Activated T-helper 2 cell treated with anti-CD3 and anti-CD28 coated beads, Interferon-gamma antibody, Interleukin-2, Interleukin-4, amounts not matched to agents 10 μg/mL and 5 μg/mL and 100 μg/mL, durations not matched to agents 14 hours and 24 hours and 36 hours (primary cell): ENCODE results near the gene SLC22A15. TPM values are rescaled to one million over a fixed set of nuclear protein-coding genes. Genes with fewer than 3 reads are reported as not detected.

Experiments
- DNase-seq: peaks from one replicate; pipeline ENCODE4 v3.0.0; 2021; ENCODE audit warnings: low spot score
- H3K27ac Mint-ChIP-seq: one replicate; pipeline ENCODE4 v1.8.0; 2021; ENCODE audit warnings: mixed read lengths
- H3K27me3 Mint-ChIP-seq: one replicate; pipeline ENCODE4 v1.8.0; 2021; ENCODE audit warnings: low read depth, mixed read lengths
- H3K36me3 Mint-ChIP-seq: one replicate; pipeline ENCODE4 v1.8.0; 2021; ENCODE audit warnings: low read depth, mixed read lengths
- H3K4me1 Mint-ChIP-seq: one replicate; pipeline ENCODE4 v1.8.0; 2021; ENCODE audit warnings: low read depth, mixed read lengths
- H3K4me3 Mint-ChIP-seq: one replicate; pipeline ENCODE4 v1.8.0; 2021; ENCODE audit warnings: low read depth, mild to moderate bottlenecking, moderate library complexity, mixed read lengths
- H3K9me3 Mint-ChIP-seq: one replicate; pipeline ENCODE4 v1.8.0; 2021; ENCODE audit warnings: mixed read lengths
- intact Hi-C: fragments of 100-400 bp; cut with micrococcal nuclease; formaldehyde crosslinking; loops from one replicate; pipeline ENCODE4 v1.15.1; 2023
- total RNA-seq: library from RNA; stranded (reverse); gene quantifications from 2 replicates; pipeline ENCODE4 v1.2.3, GENCODE V29; 2022

The SLC22A15 gene
- total RNA-seq, 1 donor from 2014 or later = 0.52 TPM

DNA sequence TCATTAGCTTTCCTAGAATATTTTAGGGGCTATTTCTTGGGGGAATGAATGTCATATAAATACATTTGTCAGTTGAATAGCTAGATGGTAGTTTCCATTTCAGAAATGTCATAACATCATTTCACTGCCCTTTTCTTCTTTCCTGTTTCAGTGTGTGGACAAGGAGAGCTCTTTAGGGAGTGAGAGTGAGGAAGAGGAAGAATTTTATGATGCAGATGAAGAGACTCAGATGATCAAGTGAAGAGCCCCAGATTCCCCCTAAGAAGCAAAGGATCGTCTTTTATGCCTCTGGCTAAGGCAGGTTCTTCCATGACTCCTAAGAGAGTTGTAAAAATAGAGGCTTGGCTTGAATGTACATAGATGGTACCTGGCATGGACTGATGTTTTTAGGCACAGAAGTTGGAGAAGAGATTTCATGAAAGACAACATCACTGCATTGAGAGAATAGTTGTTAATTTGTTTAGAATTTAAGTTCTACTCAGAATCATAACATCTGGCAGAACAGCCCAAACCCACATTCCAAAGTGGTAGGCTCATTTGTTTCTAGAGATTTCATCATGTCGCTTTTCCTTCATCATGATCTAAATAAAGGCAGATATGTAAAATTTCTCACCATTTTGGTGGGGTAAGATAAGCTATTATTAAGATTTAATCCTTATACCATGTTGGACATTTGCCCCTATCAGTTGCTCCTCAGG lies 90.7 kb downstream of the SLC22A15 start:
- Mint-ChIP-seq H3K36me3 (no peaks in the 10 kb centered on the region), H3K4me1 (no peaks in the 10 kb centered on the region), H3K4me3 (no peak overlapping the region), H3K9me3 (no peaks in the 10 kb centered on the region), H3K27me3 (peaks cover 18% of the 10 kb centered on the region), H3K27ac (no peak overlapping the region)
- intact Hi-C loops = no loop called here
- DNase-seq = no peak

GRCh38 chr1:116067566-116067890 lies 91.2 kb downstream of the SLC22A15 start:
- Mint-ChIP-seq H3K27ac (no peak overlapping the region), H3K4me3 (no peak overlapping the region), H3K36me3 (no peaks in the 10 kb centered on the region), H3K27me3 (peaks cover 18% of the 10 kb centered on the region), H3K9me3 (no peaks in the 10 kb centered on the region), H3K4me1 (no peaks in the 10 kb centered on the region)
- intact Hi-C loops = no loop called here
- no peak for DNase-seq

- DNase-seq = no peak
- H3K4me3 Mint-ChIP-seq = no peak overlapping the region
- no peaks in the 10 kb centered on the region for H3K9me3 Mint-ChIP-seq
- H3K4me1 Mint-ChIP-seq = no peaks in the 10 kb centered on the region
- H3K27ac Mint-ChIP-seq = no peak overlapping the region
- H3K27me3 Mint-ChIP-seq = peaks cover 11% of the 10 kb centered on the region
- H3K36me3 Mint-ChIP-seq = no peaks in the 10 kb centered on the region
- intact Hi-C loops = no loop called here
Measured at GRCh38 chr1:116075575-116075974, 99.3 kb downstream of the SLC22A15 start.

GRCh38 chr1:116075990-116076389 lies 99.7 kb downstream of the SLC22A15 start:
- Mint-ChIP-seq H3K27me3 (peaks cover 15% of the 10 kb centered on the region), H3K9me3 (no peaks in the 10 kb centered on the region), H3K4me3 (no peak overlapping the region), H3K27ac (no peak overlapping the region), H3K4me1 (no peaks in the 10 kb centered on the region), H3K36me3 (no peaks in the 10 kb centered on the region)
- intact Hi-C loops = no loop called here
- DNase-seq = no peak

- Mint-ChIP-seq H3K9me3 (no peaks in the 10 kb centered on the region), H3K27ac (no peak overlapping the region), H3K4me3 (no peak overlapping the region), H3K36me3 (no peaks in the 10 kb centered on the region), H3K4me1 (no peaks in the 10 kb centered on the region), H3K27me3 (peaks cover 13% of the 10 kb centered on the region)
- no peak for DNase-seq
- intact Hi-C loops = no loop called here
Measured at GRCh38 chr1:116076831-116077230, 100.5 kb downstream of the SLC22A15 start.

DNA sequence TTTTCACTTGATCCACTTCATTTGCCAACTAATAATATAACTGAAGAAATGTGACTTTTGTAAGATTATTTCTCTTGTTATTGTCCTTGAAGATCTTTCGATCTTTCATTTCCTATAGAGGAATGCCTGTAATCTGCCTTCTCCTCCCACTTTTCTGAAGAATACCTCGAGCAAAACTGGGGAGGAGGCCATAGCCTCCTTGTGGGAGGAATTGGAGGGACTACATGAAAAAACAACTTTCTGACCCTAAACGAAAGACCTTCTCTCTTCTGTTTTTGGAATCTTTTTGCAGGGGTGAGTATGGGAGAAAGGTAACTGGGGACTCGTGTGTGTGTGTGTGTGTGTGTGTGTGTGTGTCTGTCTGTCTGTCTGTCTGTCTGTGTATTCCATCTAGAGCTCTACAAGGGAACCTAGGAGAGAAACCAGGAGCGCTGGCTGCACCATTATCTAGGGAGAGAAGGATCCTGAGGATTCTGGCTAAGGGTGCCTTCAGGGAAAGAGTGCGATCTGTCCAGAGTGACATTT lies 102.4 kb downstream of the SLC22A15 start:
- Mint-ChIP-seq H3K4me1 (no peaks in the 10 kb centered on the region), H3K4me3 (no peak overlapping the region), H3K27me3 (peaks cover 16% of the 10 kb centered on the region), H3K9me3 (no peaks in the 10 kb centered on the region), H3K27ac (no peak overlapping the region), H3K36me3 (no peaks in the 10 kb centered on the region)
- intact Hi-C loops = no loop called here
- DNase-seq = no peak

GRCh38 chr1:116087628-116088027 lies 111.3 kb downstream of the SLC22A15 start:
- H3K4me3 Mint-ChIP-seq = no peak overlapping the region
- H3K9me3 Mint-ChIP-seq = peaks cover 14% of the 10 kb centered on the region
- no peak for DNase-seq
- H3K27me3 Mint-ChIP-seq = peaks cover 17% of the 10 kb centered on the region
- H3K36me3 Mint-ChIP-seq = no peaks in the 10 kb centered on the region
- intact Hi-C loops = no loop called here
- H3K4me1 Mint-ChIP-seq = no peaks in the 10 kb centered on the region
- H3K27ac Mint-ChIP-seq = no peak overlapping the region

DNA sequence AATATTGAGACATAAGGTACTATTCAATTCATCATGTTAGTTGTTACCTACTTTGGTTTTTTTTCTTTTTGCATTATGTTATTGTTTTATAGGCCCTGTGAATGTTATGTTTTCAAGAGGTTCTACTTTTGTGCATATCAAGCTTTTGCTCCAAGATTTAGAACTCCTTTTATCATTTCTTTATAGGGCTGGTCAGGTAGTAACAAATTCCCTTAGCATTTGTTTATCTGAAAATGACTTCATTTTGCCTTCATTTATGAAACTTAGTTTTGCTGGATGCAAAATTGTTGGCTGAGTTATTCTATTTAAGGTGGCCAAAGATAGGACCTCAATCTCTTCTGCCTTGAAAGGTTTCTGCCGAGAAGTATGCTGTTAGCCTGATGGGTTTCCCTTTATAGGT lies 113.6 kb downstream of the SLC22A15 start:
- no peaks in the 10 kb centered on the region for H3K36me3 Mint-ChIP-seq
- no peak overlapping the region for H3K4me3 Mint-ChIP-seq
- intact Hi-C loops = no loop called here
- H3K27ac Mint-ChIP-seq = no peak overlapping the region
- no peaks in the 10 kb centered on the region for H3K4me1 Mint-ChIP-seq
- DNase-seq = no peak
- H3K27me3 Mint-ChIP-seq = peaks cover 16% of the 10 kb centered on the region
- H3K9me3 Mint-ChIP-seq = peaks cover 14% of the 10 kb centered on the region

GRCh38 chr1:116091083-116091482 lies 114.8 kb downstream of the SLC22A15 start:
- peaks cover 17% of the 10 kb centered on the region for H3K9me3 Mint-ChIP-seq
- DNase-seq = no peak
- H3K4me3 Mint-ChIP-seq = no peak overlapping the region
- no peaks in the 10 kb centered on the region for H3K4me1 Mint-ChIP-seq
- H3K36me3 Mint-ChIP-seq = no peaks in the 10 kb centered on the region
- peaks cover 15% of the 10 kb centered on the region for H3K27me3 Mint-ChIP-seq
- no peak overlapping the region for H3K27ac Mint-ChIP-seq
- intact Hi-C loops = no loop called here

DNA sequence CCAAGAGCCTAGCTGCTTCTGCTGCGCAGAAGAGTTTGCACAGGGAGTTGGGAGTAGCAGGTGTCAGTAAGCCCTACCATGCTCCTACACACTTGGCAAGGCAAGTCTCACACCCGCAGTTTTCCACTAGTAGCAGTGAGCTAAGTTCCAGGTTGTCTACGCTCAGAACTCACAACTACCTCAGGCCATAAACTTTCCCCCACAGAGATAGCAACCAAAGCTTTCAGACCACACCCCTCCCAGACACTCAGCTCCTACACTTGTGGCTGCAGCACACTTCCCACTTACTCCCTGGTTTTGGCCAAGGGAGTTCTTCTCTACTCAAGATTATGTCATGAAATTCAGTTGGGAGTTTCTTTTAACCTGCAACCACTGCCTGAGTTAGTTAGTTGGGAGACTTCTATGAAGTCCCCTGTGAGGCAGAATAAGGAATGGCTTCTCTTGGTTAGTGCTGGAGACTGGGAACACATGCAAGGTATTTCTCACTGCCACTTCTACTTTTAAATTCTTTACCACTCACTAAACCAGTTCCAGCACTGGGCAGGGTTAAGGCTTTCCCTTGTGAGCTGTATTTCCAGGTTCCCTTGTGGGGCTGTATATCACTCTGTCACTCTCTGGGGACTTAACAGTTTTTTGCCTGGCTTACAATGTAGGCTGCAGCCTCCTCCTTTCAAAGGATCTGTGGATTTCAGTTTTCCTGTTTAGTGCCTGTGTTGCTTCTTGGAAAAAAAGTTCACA lies 116.6 kb downstream of the SLC22A15 start:
- H3K4me3 Mint-ChIP-seq = no peak overlapping the region
- peaks cover 12% of the 10 kb centered on the region for H3K27me3 Mint-ChIP-seq
- no peaks in the 10 kb centered on the region for H3K4me1 Mint-ChIP-seq
- intact Hi-C loops = no loop called here
- DNase-seq = no peak
- no peak overlapping the region for H3K27ac Mint-ChIP-seq
- peaks cover 21% of the 10 kb centered on the region for H3K9me3 Mint-ChIP-seq
- H3K36me3 Mint-ChIP-seq = no peaks in the 10 kb centered on the region

DNA sequence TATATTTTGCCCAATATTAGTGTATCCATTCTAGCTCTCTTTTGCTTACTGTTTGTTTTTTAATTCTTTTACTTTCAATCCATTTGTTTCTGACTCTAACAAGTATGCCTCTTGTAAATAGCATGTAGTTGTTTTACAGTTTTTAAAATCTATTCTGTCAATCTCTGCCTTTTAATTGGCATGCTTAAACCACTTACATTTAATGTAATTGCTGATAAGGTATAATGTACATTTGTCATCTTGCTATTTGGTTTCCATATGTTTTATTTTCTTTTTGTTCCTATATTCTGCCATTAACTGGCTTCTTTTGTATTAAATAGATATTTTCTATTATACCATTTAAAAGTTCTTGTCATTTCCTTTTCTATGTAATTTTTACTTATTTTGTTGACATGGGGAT lies 118.7 kb downstream of the SLC22A15 start:
- H3K27me3 Mint-ChIP-seq = peaks cover 13% of the 10 kb centered on the region

DNA sequence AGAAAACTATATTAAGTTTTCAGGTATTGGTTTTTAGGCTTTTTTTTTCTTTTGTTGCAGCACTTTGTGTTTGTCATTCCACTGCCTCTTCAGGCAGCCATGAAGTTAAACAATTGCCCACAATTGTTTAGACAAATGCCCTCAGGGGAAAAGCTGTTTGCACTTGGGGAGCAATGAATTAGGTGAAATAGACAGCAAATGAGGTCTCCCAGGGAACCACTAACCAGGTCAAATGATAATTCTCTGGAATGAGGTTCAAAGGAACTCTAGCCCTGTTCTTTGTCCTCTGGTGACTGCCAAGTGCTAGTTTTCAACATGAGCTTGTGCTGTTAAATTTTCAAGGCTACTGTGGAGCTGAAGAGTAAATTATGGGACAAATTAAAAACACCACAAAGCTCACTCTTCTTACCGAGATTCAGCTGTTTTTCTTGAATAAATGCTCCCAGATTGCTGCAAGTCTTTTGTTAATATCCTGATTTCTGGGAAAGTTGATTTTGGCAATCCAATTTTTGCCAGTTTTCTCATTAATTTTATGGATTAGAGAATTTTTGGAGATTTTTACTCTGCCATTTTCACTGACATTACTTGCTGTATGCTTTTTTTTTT lies 119.8 kb downstream of the SLC22A15 start:
- Mint-ChIP-seq H3K36me3 (no peaks in the 10 kb centered on the region), H3K4me1 (no peaks in the 10 kb centered on the region), H3K4me3 (no peak overlapping the region), H3K27me3 (peaks cover 10% of the 10 kb centered on the region), H3K27ac (no peak overlapping the region), H3K9me3 (peaks cover 7% of the 10 kb centered on the region)
- no peak for DNase-seq
- intact Hi-C loops = no loop called here

More for the DNA sequence above, 118.7 kb downstream of the SLC22A15 start:
- intact Hi-C loops = no loop called here
- no peak for DNase-seq
- Mint-ChIP-seq H3K4me1 (no peaks in the 10 kb centered on the region), H3K9me3 (peaks cover 14% of the 10 kb centered on the region), H3K4me3 (no peak overlapping the region), H3K36me3 (no peaks in the 10 kb centered on the region), H3K27ac (no peak overlapping the region)

- Mint-ChIP-seq H3K27me3 (peaks cover 15% of the 10 kb centered on the region), H3K4me1 (no peaks in the 10 kb centered on the region), H3K27ac (no peak overlapping the region), H3K9me3 (peaks cover 7% of the 10 kb centered on the region), H3K36me3 (no peaks in the 10 kb centered on the region), H3K4me3 (no peak overlapping the region)
- intact Hi-C loops = no loop called here
- DNase-seq = no peak
Measured at GRCh38 chr1:116097626-116098025, 121.3 kb downstream of the SLC22A15 start.
